ENCODE data around the gene PRR36.

- no peak for TF ChIP-seq CTCF (IDR thresholded peaks at IDR 0.05)
- no peak for TF ChIP-seq POLR2A (IDR thresholded peaks at IDR 0.05)
Observed at GRCh38 chr19:7841751-7842660, 32.2 kb downstream of the PRR36 start.

Measured in thyroid gland (tissue), 4 donors.